HEK293T (cell line): ENCODE measurements around the gene OGDH.

Experiments used
- CTCF ChIA-PET: fragments of 350-600 bp; formaldehyde crosslinking; extraction: SDS; loops from one replicate; lab custom pipeline; 2021; ENCODE audit warnings: antibody characterized with exemption, inconsistent platforms; lab: Yijun Ruan, JAX
- POLR2A ChIA-PET: fragments of 350-600 bp; formaldehyde crosslinking; extraction: SDS; loops from one replicate; lab custom pipeline; 2020; ENCODE audit warnings: antibody characterized with exemption, inconsistent platforms; lab: Yijun Ruan, JAX
- DNase-seq: peaks from one replicate; pipeline ENCODE4 v3.0.0; 2012; ENCODE audit warnings: mixed read lengths; ENCODE audit errors: extremely low spot score
- ARNT ChIP-seq: fragments of 450-650 bp; IDR thresholded peaks from 2 replicates; pipeline ENCODE4 v1.6.1; 2017; ENCODE audit warnings: mild to moderate bottlenecking
- BHLHE40 ChIP-seq: fragments of 450-650 bp; IDR thresholded peaks from 2 replicates; pipeline ENCODE4 v1.6.1; 2016; ENCODE audit warnings: mild to moderate bottlenecking, moderate library complexity, borderline replicate concordance
- CTBP1 ChIP-seq: fragments of 450-650 bp; IDR thresholded peaks from 2 replicates; pipeline ENCODE4 v1.6.1; 2016; ENCODE audit warnings: borderline replicate concordance
- ELF4 ChIP-seq: fragments of 450-650 bp; IDR thresholded peaks from 2 replicates; pipeline ENCODE4 v1.6.1; 2017; ENCODE audit warnings: antibody characterized with exemption
- FOXA1 ChIP-seq: fragments of 450-650 bp; IDR thresholded peaks from 2 replicates; pipeline ENCODE4 v1.6.1; 2016; ENCODE audit warnings: mild to moderate bottlenecking
- FOXK2 ChIP-seq: fragments of 450-650 bp; IDR thresholded peaks from 2 replicates; pipeline ENCODE4 v1.6.1; 2016; ENCODE audit warnings: mild to moderate bottlenecking
- FOXM1 ChIP-seq: fragments of 450-650 bp; IDR thresholded peaks from 2 replicates; pipeline ENCODE4 v1.6.1; 2017; ENCODE audit warnings: mild to moderate bottlenecking, borderline replicate concordance
- HDGF ChIP-seq: fragments of 450-650 bp; IDR thresholded peaks from 2 replicates; pipeline ENCODE4 v1.6.1; 2017; ENCODE audit warnings: antibody characterized with exemption, borderline replicate concordance
- L3MBTL2 ChIP-seq: fragments of 450-650 bp; conservative IDR thresholded peaks from 2 replicates; pipeline ENCODE4 v1.6.1; 2016; ENCODE audit warnings: mild to moderate bottlenecking
- LEF1 ChIP-seq: fragments of 450-650 bp; IDR thresholded peaks from 2 replicates; pipeline ENCODE4 v1.6.1; 2017; ENCODE audit warnings: mild to moderate bottlenecking, borderline replicate concordance
- NFRKB ChIP-seq: fragments of 450-650 bp; IDR thresholded peaks from 2 replicates; pipeline ENCODE4 v1.6.1; 2016; ENCODE audit warnings: mild to moderate bottlenecking, moderate library complexity
- SP1 ChIP-seq: fragments of 450-650 bp; IDR thresholded peaks from 2 replicates; pipeline ENCODE4 v1.6.1; 2017
- SUZ12 ChIP-seq: fragments of 450-650 bp; IDR thresholded peaks from 2 replicates; pipeline ENCODE4 v1.6.1; 2016; ENCODE audit warnings: mild to moderate bottlenecking
- TARDBP ChIP-seq: fragments of 450-650 bp; IDR thresholded peaks from 2 replicates; pipeline ENCODE4 v1.6.1; 2016
- ZNF384 ChIP-seq: fragments of 450-650 bp; IDR thresholded peaks from 2 replicates; pipeline ENCODE4 v1.6.1; 2016
- TF ChIP-seq, protein P1 (sequence below): fragments of 450-650 bp; IDR thresholded peaks from 2 replicates; pipeline ENCODE4 v1.6.1; 2016

The OGDH gene

DNA sequence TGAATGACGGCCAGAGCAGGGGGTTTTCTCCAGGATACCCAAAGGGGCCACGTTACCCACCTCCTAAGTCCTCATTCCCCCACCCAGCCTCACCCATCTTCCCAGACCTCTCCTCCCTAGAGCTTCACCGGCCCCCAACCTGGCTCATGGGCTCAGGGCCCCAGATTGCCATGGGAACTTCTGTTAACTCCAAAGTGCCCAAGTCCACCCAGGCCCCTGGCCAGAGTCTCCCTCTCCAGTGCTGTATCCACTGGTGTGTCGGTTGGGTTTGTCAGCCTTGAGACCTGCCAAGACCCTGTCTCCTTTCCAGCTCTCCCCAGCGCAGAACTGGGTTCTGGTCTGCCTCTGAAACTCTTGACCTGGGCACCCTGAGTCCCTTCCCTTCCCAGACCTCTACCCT is 105.1 kb downstream of the OGDH start:
- TF ChIP-seq ZNF384 (no peak), FOXK2 (no peak), TARDBP (no peak), NFRKB (no peak), ELF4 (no peak), L3MBTL2 (no peak), CTBP1 (no peak), HDGF (no peak), FOXM1 (no peak), SP1 (no peak), ARNT (no peak), LEF1 (no peak), FOXA1 (no peak), BHLHE40 (no peak), SUZ12 (no peak)
- TF ChIP-seq, protein P1, sequence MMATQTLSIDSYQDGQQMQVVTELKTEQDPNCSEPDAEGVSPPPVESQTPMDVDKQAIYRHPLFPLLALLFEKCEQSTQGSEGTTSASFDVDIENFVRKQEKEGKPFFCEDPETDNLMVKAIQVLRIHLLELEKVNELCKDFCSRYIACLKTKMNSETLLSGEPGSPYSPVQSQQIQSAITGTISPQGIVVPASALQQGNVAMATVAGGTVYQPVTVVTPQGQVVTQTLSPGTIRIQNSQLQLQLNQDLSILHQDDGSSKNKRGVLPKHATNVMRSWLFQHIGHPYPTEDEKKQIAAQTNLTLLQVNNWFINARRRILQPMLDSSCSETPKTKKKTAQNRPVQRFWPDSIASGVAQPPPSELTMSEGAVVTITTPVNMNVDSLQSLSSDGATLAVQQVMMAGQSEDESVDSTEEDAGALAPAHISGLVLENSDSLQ, result no peak
- peak; percentile 6 for DNase-seq
- POLR2A ChIA-PET, result no interaction called here
- CTCF ChIA-PET, result no interaction called here

DNA sequence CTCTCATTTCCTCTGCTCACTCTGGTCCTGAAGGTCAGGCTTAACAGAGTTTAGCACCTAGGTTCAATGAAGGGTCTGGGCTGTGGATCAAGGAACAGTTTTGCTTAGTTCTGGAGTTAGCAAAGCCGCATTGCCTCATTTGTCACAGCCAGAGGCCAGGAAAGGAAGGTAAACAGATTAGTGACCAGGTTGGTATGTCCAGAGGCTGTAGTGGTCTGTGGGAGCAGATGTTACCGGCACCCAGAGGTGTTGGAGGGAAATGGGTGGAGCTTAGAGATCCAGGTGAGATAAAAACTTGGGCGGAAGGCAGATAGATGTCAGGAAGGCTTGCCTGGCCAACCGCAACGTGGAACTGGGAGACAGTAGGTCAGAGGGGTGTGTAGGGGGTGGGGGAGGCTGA is 105.6 kb downstream of the OGDH start:
- POLR2A ChIA-PET, result no interaction called here
- TF ChIP-seq SP1, result no peak
- TF ChIP-seq ELF4, result no peak
- TF ChIP-seq FOXK2, result no peak
- no peak for TF ChIP-seq CTBP1
- TF ChIP-seq, protein P1, result no peak
- TF ChIP-seq LEF1, result no peak
- TF ChIP-seq L3MBTL2, result no peak
- TF ChIP-seq NFRKB, result no peak
- no peak for TF ChIP-seq ZNF384
- no peak for TF ChIP-seq FOXA1
- no peak for TF ChIP-seq ARNT
- no peak for TF ChIP-seq BHLHE40
- no peak for TF ChIP-seq FOXM1
- TF ChIP-seq HDGF, result no peak
- no peak for TF ChIP-seq SUZ12
- TF ChIP-seq TARDBP, result no peak
- CTCF ChIA-PET, result no interaction called here
- DNase-seq, result peak; percentile 5

DNA sequence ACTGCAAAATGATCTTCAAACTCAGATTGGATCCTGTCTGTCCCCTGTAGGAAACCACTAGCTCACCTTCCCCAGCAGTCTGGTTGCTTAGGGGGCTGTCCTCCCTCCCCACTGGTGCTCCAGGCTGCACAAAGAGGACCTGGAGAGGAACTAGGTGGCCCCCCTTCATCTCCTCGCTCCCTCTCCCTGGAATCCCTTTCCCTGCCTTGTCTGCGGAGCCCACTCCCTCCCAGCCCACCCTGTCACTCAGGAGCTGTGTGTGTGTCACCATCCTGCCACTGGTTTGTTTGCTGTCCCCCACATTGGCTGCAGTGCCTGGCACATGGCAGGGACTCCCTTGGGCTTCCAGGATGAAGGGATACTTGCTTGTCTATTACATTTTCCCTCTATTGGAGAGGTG is 106.7 kb downstream of the OGDH start:
- DNase-seq, result peak; percentile 4
- ChIA-PET CTCF (no interaction called here), POLR2A (no interaction called here)
- TF ChIP-seq FOXA1, result no peak
- TF ChIP-seq FOXM1, result no peak
- no peak for TF ChIP-seq LEF1
- TF ChIP-seq TARDBP, result no peak
- TF ChIP-seq, protein P1, result no peak
- TF ChIP-seq NFRKB, result no peak
- TF ChIP-seq ZNF384, result no peak
- TF ChIP-seq BHLHE40, result no peak
- TF ChIP-seq L3MBTL2, result no peak
- no peak for TF ChIP-seq FOXK2
- no peak for TF ChIP-seq SP1
- TF ChIP-seq CTBP1, result no peak
- no peak for TF ChIP-seq HDGF
- no peak for TF ChIP-seq ARNT
- TF ChIP-seq ELF4, result no peak
- no peak for TF ChIP-seq SUZ12

DNA sequence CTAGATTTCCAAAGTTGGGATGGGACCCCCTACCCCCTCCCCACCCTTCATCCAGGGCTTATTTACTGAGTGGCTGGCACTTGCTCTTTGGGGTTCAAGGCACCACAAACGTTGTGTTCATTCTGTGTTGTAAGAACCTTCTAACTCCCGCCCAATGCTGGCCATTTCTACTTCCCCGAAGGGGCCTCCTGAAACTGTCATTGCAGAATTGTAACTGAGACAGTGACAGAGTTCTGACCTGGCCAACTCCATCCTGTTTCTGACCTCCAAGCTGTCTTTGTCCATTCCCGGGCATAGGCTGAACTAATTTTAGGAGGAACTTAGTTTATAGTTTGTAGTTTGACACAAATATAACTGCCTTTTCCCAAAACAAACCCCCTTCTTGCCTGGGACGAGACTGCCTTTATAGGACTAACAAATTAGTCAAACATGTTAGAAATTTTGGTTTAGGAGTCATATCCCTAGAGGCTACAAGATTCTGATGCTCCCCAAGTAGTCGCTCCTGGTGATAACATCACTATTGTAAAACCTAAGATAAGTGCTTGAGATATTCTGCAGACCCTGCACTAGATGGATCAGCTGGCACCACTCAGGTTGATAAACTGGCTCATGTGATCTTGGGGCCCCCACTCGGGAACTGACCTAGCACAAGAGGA is 107.4 kb downstream of the OGDH start:
- DNase-seq, result no peak
- TF ChIP-seq ZNF384 (no peak), BHLHE40 (no peak), HDGF (no peak), NFRKB (no peak), SUZ12 (no peak), LEF1 (no peak), ELF4 (no peak), FOXK2 (no peak), ARNT (no peak), L3MBTL2 (no peak), FOXM1 (no peak), CTBP1 (no peak), TARDBP (no peak), FOXA1 (no peak)
- TF ChIP-seq, protein P1, result no peak
- POLR2A ChIA-PET, result no interaction called here
- CTCF ChIA-PET, result no interaction called here

DNA sequence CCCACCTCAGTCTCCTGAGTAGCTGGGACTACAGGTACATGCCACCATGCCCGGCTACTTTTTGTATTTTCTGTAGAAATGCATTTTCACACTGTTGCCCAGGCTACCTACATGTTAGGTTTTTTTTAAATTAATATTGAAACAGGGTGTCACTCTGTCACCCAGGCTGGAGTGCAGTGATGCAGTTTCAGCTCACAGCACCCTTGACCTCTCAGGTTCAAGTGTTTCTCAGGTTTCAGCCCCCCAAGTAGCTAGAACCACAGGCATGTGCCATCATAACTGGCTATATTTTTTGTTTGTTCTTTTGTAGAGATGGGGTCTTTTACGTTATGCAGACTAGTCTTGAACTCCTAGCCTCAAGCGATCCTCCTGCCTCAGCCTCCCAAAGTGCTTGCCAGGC is 109.8 kb downstream of the OGDH start:
- no peak for DNase-seq
- no peak for TF ChIP-seq HDGF
- POLR2A ChIA-PET, result no interaction called here
- CTCF ChIA-PET, result no interaction called here

DNA sequence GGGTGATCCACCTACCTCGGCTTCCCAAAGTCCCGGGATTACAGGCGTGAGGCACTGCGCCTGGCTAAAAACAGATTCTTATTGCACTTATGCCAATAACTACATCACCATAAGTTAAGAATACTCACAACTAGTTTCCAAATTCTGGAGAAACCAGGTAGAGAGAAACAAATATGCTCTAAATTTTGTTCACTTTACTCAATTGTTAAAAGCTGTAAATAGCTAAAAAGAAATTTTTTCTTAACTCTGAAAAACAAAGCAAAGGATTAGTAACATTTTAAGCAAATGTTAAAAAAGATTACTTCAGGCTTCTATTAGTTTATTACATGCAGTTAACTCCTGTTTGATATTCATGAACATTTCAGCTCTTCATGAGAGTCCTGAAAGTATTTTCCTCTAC is 113.9 kb downstream of the OGDH start:
- no peak for DNase-seq
- TF ChIP-seq LEF1 (no peak), NFRKB (no peak)
- CTCF ChIA-PET, result no interaction called here
- POLR2A ChIA-PET, result no interaction called here
